ENCODE data around the gene GJA5.

GRCh38 chr1:147740391-147740790, 20.0 kb downstream of the GJA5 start:
- TF ChIP-seq CTCF (IDR thresholded peaks at IDR 0.05): no peak
- no peak for TF ChIP-seq POLR2A (IDR thresholded peaks at IDR 0.05)

Measured in right lobe of liver (tissue), 4 donors.